GM12892 (cell line): ENCODE measurements around the gene MPV17L2.

ENCODE experiments used
- POLR2A ChIP-seq: IDR thresholded peaks from 2 replicates; pipeline ENCODE4 v1.6.1; 2011; ENCODE audit warnings: low read depth, low read length, control low read depth
- POLR2AphosphoS5 ChIP-seq: IDR thresholded peaks from 2 replicates; pipeline ENCODE4 v1.6.1; 2011; ENCODE audit warnings: low read depth, low read length, control low read depth
- TAF1 ChIP-seq: IDR thresholded peaks from 2 replicates; pipeline ENCODE4 v1.6.1; 2011; ENCODE audit warnings: low read depth, mild to moderate bottlenecking, control low read depth, low read length, borderline replicate concordance

- no peak for TF ChIP-seq POLR2AphosphoS5
- TF ChIP-seq TAF1, result no peak
- no peak for TF ChIP-seq POLR2A
Observed at GRCh38 chr19:18160493-18160970, 32.5 kb upstream of the MPV17L2 start.
